ENCODE results near the gene JAK1.

DNA sequence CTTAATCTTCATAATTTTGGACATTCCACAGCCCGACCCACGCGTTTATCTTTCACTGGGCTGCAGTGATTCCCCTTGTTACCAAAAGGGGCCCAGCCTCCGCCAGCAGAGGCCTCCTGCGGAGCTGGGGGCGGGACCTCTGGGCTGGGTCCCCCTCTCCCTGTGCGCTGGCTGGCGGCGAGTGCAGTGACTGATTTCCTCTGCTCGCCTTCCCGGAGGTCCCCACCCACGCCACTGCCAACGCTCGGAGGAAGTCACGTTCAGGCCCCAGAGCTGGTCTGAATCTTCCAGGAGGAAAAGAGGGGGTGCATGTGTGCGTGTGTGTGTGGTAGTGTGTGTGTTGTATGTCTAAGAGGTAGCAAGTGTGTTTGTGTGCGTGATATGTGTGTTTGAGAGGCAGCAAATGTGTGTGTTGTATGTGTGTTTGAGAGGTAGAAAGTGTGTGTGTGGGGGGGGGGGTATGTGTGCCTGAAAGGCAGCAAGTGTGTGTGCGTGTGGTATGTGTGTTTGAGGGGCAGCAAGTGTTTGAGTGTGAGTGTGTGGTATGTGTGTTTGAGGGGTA is 35.0 kb upstream of the JAK1 start:
- TF ChIP-seq MXI1 (IDR thresholded peaks at IDR 0.05; ENCODE audit: low read depth, low read length) (no peak), EP300 (IDR thresholded peaks at IDR 0.05; ENCODE audit: low read length) (no peak), ARID2 (IDR thresholded peaks at IDR 0.05) (no peak), ZKSCAN1 (IDR thresholded peaks at IDR 0.05; ENCODE audit: low read depth, low read length) (no peak), HMG20A (CRISPR knock-in tag; conservative IDR thresholded peaks at IDR 0.05) (no peak), POLR2A (conservative IDR thresholded peaks at IDR 0.05) (no peak), ZNF12 (CRISPR knock-in tag; IDR thresholded peaks at IDR 0.05) (no peak), E2F4 (CRISPR knock-in tag; IDR thresholded peaks at IDR 0.05; ENCODE audit: low read depth) (no peak), ZNF217 (CRISPR knock-in tag; IDR thresholded peaks at IDR 0.05) (no peak), CHD4 (IDR thresholded peaks at IDR 0.05; ENCODE audit: insufficient read depth, insufficient replicate concordance, low read depth, low read length, poor library complexity, severe bottlenecking) (no peak), YY1 (IDR thresholded peaks at IDR 0.05; ENCODE audit: borderline replicate concordance in 1 of 3, control insufficient read depth in 1 of 3, extremely low read depth in 1 of 3, insufficient read depth in 3 of 3, insufficient read length in 1 of 3, insufficient replicate concordance in 2 of 3, low read depth in 1 of 3, low read length in 2 of 3) (no peak), ZFP36 (IDR thresholded peaks at IDR 0.05; ENCODE audit: low read depth, low read length, partially characterized antibody) (no peak)
- TF ChIP-seq, protein P1, sequence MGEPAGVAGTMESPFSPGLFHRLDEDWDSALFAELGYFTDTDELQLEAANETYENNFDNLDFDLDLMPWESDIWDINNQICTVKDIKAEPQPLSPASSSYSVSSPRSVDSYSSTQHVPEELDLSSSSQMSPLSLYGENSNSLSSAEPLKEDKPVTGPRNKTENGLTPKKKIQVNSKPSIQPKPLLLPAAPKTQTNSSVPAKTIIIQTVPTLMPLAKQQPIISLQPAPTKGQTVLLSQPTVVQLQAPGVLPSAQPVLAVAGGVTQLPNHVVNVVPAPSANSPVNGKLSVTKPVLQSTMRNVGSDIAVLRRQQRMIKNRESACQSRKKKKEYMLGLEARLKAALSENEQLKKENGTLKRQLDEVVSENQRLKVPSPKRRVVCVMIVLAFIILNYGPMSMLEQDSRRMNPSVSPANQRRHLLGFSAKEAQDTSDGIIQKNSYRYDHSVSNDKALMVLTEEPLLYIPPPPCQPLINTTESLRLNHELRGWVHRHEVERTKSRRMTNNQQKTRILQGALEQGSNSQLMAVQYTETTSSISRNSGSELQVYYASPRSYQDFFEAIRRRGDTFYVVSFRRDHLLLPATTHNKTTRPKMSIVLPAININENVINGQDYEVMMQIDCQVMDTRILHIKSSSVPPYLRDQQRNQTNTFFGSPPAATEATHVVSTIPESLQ (CRISPR knock-in tag; IDR thresholded peaks at IDR 0.05): no peak

Data from K562 (cell line).